Endothelial cell (in vitro differentiated cells): ENCODE results near the gene ANGPTL8. TPM values are rescaled to one million over a fixed set of nuclear protein-coding genes. Genes with fewer than 3 reads are reported as not detected.

Source experiments
- DNase-seq: peaks from one replicate; pipeline ENCODE4 v3.0.0; 2021; ENCODE audit warnings: low spot score
- H3K27ac Mint-ChIP-seq: one replicate; pipeline ENCODE4 v1.8.0; 2021; ENCODE audit warnings: mixed read lengths, inconsistent platforms; ENCODE audit not compliant: unreplicated experiment
- H3K27me3 Mint-ChIP-seq: one replicate; pipeline ENCODE4 v1.8.0; 2021; ENCODE audit warnings: mild to moderate bottlenecking, moderate library complexity, mixed read lengths, inconsistent platforms; ENCODE audit not compliant: unreplicated experiment
- H3K36me3 Mint-ChIP-seq: one replicate; pipeline ENCODE4 v1.8.0; 2021; ENCODE audit warnings: mild to moderate bottlenecking, low read depth, mixed read lengths, inconsistent platforms; ENCODE audit not compliant: unreplicated experiment
- H3K4me1 Mint-ChIP-seq: one replicate; pipeline ENCODE4 v1.8.0; 2021; ENCODE audit warnings: mild to moderate bottlenecking, mixed read lengths, inconsistent platforms; ENCODE audit not compliant: unreplicated experiment
- H3K4me3 Mint-ChIP-seq: one replicate; pipeline ENCODE4 v1.8.0; 2021; ENCODE audit warnings: mild to moderate bottlenecking, mixed read lengths, inconsistent platforms; ENCODE audit not compliant: unreplicated experiment
- H3K9me3 Mint-ChIP-seq: one replicate; pipeline ENCODE4 v1.8.0; 2021; ENCODE audit warnings: mixed read lengths, inconsistent platforms; ENCODE audit not compliant: unreplicated experiment
- CTCF ChIP-seq: fragments of 200-600 bp; sonication (generic); IDR thresholded peaks from one replicate; pipeline ENCODE4 v1.5.0; 2021; ENCODE audit warnings: antibody characterized with exemption; ENCODE audit not compliant: unreplicated experiment
- total RNA-seq: library from RNA; stranded (reverse); fragmentation: NEBNext Ultra II Directional; extraction: Animal tissue kit (Norgen Biotek cat#: 25700); gene quantifications from one replicate; pipeline ENCODE4 v1.2.1, GENCODE V29; 2021; ENCODE audit not compliant: unreplicated experiment

ANGPTL8 gene
- total RNA-seq, 1 donor from 2014 or later, result not detected

- H3K27me3 Mint-ChIP-seq, result peaks cover 9% of the 10 kb centered on the region
- no peak overlapping the region for H3K27ac Mint-ChIP-seq
- H3K36me3 Mint-ChIP-seq, result peaks cover 6% of the 10 kb centered on the region
- peaks cover 32% of the 10 kb centered on the region for H3K4me1 Mint-ChIP-seq
- TF ChIP-seq CTCF, result no peak
- H3K4me3 Mint-ChIP-seq, result no peak overlapping the region
- DNase-seq, result no peak
- H3K9me3 Mint-ChIP-seq, result no peaks in the 10 kb centered on the region
Observed at GRCh38 chr19:11257846-11258380, 18.5 kb downstream of the ANGPTL8 start.

- peak overlapping the region; percentile 51 for H3K27ac Mint-ChIP-seq
- TF ChIP-seq CTCF, result no peak
- peaks cover 15% of the 10 kb centered on the region for H3K27me3 Mint-ChIP-seq
- no peaks in the 10 kb centered on the region for H3K36me3 Mint-ChIP-seq
- H3K4me1 Mint-ChIP-seq, result peaks cover 35% of the 10 kb centered on the region
- H3K4me3 Mint-ChIP-seq, result peak overlapping the region; percentile 93
- no peak for DNase-seq
- no peaks in the 10 kb centered on the region for H3K9me3 Mint-ChIP-seq
Observed at GRCh38 chr19:11260996-11261395, 21.6 kb downstream of the ANGPTL8 start.

- no peaks in the 10 kb centered on the region for H3K9me3 Mint-ChIP-seq
- TF ChIP-seq CTCF, result no peak
- H3K36me3 Mint-ChIP-seq, result no peaks in the 10 kb centered on the region
- peak overlapping the region; percentile 51 for H3K27ac Mint-ChIP-seq
- peaks cover 37% of the 10 kb centered on the region for H3K4me1 Mint-ChIP-seq
- peak; percentile 49 for DNase-seq
- H3K4me3 Mint-ChIP-seq, result peak overlapping the region; percentile 93
- H3K27me3 Mint-ChIP-seq, result peaks cover 18% of the 10 kb centered on the region
Observed at GRCh38 chr19:11261431-11261970, 22.1 kb downstream of the ANGPTL8 start.

- no peak for TF ChIP-seq CTCF
- peak; percentile 54 for DNase-seq
- H3K27ac Mint-ChIP-seq, result peak within 1 kb of the TSS; percentile 78
Observed at GRCh38 chr19:11261971-11262839, 22.8 kb downstream of the ANGPTL8 start, which contains the start of gene DOCK6. Gene DOCK6 (minus strand): TSS chr19:11262524. CDS start chr19:11262440, 84 bp downstream.

More at GRCh38 chr19:11261971-11262839, 22.8 kb downstream of the ANGPTL8 start, which contains the start of gene DOCK6:
- Mint-ChIP-seq H3K36me3 (peaks cover 2% of the 10 kb centered on the region), H3K4me1 (peaks cover 42% of the 10 kb centered on the region), H3K4me3 (peak within 1 kb of the TSS; percentile 93), H3K9me3 (no peaks in the 10 kb centered on the region), H3K27me3 (peaks cover 19% of the 10 kb centered on the region)
